ENCODE measurements around the gene ERGIC1.

DNA sequence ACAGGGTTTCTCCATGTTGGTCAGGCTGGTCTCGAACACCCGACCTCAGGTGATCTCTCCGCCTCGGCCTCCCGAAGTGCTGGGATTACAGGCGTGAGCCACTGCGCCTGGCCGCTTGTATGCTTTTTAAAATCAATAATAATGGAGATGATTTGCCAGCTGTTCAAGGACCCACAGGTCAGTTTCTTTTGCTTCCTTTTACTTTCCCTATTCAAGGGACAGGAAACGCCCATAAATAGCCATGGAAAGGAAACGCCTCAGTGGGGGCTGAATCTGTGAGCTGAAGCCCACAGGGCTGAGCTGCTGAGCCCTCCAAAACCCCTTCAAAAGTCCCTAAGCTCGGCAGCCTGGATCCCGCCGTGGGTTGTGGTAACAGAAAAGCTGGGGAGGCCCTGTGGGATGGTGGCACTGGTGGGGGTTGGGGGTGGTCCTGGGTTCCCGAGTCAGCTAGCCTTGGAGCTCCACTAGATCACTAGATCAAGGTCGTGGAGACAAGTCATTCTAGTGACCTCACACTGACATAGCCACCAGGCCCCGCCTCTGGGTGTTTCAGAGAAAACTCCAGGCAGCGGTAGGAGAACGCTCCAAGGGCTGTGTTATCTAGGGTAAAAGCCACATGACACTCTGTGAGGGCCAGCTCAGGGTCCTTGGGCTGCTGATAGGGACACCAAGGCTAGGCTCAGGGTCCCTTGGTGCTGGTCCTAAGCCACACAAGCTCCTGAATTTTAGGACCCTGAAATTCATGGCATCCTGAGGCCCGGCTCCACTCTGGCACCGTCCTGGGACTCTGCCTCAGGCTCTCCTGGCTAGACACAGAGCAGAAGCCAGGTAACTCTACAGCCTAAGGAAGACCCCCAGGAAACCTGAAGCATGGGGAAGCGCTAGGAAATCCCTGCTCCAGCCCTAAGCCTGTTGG lies 45.0 kb upstream of the ERGIC1 start:
- TF ChIP-seq POLR2A (IDR thresholded peaks at IDR 0.05) (no peak), CTCF (IDR thresholded peaks at IDR 0.05) (no peak)

All from testis (tissue), 2 donors.